HG02642 (cell line): Measurements from ENCODE around the gene NPR3.

ENCODE experiments used
- ATAC-seq: cut with Tn5 transposase; IDR thresholded peaks from one replicate; pipeline ENCODE4 v1.9.1; 2021; ENCODE audit warnings: mild to moderate bottlenecking; ENCODE audit not compliant: unreplicated experiment, poor library complexity

Gene NPR3

DNA sequence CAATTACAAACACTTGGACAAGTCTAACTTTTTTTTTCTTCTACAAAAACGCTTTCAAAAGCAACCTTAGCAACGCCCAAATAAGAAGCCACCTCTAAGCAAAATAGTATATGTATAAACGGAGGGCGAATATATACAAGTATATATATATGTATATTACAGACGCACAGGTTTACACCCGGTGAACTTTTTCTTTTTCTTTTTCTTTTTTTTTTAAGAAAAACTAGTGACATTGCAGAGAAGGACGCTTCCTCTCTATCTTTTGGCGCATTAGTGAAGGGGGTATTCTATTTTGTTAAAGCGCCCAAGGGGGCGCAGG lies 200 bp downstream of the NPR3 start:
- no peak for ATAC-seq

DNA sequence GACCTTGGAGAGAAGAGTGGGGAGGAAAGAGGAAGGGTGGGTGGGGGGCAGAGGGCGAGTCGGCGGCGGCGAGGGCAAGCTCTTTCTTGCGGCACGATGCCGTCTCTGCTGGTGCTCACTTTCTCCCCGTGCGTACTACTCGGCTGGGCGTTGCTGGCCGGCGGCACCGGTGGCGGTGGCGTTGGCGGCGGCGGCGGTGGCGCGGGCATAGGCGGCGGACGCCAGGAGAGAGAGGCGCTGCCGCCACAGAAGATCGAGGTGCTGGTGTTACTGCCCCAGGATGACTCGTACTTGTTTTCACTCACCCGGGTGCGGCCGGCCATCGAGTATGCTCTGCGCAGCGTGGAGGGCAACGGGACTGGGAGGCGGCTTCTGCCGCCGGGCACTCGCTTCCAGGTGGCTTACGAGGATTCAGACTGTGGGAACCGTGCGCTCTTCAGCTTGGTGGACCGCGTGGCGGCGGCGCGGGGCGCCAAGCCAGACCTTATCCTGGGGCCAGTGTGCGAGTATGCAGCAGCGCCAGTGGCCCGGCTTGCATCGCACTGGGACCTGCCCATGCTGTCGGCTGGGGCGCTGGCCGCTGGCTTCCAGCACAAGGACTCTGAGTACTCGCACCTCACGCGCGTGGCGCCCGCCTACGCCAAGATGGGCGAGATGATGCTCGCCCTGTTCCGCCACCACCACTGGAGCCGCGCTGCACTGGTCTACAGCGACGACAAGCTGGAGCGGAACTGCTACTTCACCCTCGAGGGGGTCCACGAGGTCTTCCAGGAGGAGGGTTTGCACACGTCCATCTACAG lies 760 bp downstream of the NPR3 start:
- no peak for ATAC-seq

DNA sequence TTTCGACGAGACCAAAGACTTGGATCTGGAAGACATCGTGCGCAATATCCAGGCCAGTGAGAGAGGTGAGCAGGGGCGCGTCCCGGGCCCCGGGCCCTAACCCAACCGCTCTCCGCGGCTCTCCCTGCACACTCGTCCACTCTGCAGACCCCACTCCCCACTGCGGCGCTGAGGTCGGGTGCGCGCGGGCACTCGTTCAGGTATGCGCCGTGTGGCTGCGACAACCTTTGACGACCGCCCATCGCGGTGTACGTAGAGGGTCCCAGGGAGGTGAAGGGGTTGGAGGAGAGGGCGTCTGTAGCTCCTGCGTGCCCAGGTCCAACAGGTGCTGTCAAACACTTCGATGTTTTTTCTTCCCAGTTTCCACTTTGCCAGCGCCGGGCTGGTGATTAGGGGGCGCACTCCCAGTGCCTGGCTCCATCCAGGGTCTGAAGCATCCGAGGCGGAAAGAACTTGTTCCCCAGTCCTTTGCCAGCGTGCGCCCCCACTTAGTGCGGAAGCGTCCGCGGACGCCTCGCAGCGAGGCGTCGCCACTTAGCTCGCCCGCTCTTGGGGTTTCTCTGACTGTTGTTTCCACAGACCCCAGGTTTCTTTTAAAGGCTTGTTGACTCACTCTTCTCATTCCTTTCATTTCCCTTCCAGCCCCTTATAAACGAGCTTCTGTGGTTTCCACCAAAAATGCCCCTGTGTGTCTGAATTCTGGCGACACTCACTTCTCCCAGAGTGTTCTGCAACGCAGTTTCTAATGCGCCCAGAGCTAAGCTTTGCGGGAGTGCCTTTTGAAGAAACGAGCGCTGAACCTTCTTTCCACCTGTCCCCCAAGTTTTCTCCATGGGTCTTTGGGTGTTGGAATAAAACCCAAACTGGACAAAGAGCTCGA lies 1.6 kb downstream of the NPR3 start:
- ATAC-seq: no peak

DNA sequence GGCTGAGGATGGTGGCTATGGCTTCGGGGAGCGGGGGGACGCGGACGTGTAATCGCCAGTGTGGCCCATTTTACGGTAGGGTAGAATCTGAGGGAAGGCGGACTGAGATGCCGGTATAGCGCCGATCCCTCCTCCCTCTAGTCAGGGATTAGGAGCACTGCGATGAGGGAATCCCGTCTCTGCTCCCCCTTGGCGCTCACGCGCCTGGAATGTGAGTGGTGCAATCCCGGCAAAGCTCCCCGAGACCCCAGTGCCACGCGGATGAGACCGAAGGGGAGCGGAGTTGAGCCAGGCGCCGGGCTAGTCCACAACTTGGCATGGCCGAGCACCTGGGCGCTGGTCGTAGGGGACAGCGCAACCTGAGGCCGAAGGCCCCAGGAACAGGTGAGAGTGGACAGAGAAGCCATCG lies 2.2 kb downstream of the NPR3 start:
- no peak for ATAC-seq

DNA sequence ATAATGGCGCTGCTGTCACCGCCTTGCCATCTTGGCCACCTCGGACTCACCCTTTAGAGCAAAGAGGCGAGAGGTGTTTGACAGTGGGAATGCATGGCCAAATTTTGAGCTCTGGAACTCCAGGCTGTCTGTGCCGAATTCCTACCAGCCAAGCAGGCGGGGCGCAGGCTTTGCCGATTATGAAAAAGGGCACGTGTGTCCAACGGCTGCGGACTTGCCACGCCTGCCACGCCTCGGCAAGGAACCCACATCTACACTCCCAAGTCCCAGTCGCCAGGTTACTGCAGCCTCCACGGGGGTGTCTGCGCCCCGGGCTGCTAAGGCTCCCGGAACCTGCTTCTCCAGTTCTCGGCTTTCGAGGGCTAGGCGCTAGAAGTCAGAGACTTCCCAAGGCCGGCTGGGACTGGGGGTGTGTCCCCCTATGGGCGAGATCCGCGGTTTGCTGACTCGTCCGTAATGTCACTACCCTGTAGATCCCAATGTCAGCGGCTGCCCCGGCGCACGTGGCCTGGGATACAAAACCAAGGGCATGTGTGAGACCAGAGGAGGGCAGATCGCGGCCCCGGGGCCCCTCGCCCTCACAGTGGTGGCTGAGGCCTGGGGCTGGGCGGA lies 2.8 kb downstream of the NPR3 start:
- ATAC-seq: no peak

DNA sequence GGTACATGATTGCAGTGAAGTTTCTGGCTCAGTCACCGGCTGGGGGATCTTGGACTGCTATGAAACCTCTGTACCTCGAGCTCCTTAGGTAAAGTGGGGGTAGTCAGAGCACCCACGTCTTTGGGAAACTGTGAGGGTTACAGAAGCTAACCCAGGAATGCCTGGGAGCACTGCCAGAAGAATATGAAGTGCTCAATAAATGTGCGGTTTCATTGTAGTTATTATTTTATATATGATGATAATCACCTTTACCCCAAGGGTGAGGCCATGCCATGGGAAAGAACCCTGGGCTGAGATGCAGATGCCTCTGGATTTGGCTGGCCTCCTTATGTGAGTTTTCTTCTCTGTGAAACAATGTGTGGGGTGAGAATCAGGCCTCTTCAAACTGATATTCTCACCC lies 3.7 kb downstream of the NPR3 start:
- no peak for ATAC-seq

DNA sequence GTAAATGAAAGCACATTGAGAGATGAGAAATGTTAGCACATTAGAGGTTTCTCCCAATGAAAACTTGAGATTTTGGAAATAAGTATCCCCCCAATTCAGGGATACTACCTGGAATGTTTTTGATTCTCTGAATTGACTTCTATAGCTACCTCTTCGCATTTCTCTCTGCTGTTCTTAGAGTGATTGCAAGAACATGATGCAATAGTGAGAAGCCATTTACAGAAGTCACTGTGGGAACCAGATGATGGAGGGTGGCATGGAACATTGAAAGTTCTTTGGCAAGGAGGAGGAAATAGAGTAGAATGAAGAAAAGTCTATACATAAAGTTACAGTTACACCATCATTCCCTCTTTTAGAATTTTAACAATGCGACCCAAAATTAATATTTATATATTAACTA lies 9.2 kb downstream of the NPR3 start:
- ATAC-seq: no peak

DNA sequence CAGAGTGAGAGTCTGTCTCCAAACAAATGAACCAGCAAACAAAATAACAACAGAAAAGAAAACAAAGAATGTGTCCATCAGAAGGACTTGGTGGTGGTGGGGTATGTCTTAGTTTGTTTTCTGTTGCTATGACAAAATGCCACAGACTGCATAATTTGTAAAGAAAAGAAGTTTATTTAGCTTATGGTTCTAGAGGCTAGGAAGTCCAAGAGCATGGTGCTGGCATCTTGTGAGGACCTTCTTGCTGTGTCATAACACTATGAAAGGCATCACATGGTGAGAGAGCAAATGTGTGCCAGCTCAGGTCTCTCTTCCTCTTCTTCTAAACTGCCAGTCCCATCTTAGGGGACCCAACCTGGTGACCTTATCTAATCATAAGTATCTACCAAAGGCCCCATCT lies 10.5 kb downstream of the NPR3 start:
- no peak for ATAC-seq

DNA sequence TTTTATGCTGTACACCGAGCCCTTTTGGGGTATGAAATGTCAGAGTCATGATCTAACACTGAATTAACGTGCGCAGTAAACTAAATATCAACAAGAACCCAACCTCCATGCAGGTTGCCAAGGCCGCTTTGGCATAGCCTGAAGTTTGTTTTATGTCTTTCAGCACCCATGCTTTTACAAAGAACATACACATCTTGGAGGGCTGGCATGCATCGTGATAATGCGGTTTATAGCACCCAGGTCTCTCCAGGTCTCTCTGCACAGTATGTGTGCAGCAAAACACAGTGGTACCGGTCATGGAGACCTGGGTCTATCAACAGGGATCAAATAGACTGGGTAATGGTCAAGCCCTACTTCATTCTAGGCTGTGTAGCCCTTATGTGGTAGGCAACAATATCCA lies 11.8 kb downstream of the NPR3 start:
- ATAC-seq: no peak

DNA sequence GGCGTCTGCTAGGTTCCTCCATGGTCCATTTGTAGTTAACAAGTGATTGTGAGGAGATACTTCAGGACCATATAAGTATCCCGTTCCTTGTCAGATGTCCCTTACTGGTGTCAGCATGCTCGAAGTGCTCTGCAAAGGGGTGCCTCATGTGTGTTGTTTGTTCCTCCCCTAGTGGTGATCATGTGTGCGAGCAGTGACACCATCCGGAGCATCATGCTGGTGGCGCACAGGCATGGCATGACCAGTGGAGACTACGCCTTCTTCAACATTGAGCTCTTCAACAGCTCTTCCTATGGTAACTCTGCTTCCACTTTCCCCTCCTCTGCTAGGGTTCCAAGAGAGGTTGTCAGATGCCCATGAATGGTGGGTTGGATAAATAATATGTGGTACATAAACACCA lies 13.4 kb downstream of the NPR3 start:
- ATAC-seq: no peak

DNA sequence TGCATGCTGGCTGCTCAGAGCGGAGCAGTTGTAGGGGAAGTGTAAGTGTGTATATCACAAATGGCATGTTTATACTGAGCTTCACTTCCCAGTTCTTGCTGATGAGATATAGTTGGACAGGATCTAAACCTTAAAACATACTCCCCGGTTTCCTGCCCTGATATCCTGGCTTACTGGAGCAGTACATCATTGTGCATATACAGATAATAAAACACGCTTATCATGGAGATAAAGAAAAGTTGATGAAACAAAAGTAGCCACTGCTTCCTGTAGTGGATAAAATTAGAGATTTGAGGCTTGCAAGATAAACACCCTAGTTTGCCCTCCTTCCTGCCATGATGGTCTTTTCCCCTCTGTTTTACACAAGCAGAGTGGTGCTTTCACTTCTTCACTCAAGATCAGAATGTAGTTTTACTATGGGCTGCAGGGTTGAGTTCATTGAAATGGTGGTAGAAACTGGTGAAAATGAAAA lies 15.0 kb downstream of the NPR3 start:
- no peak for ATAC-seq

DNA sequence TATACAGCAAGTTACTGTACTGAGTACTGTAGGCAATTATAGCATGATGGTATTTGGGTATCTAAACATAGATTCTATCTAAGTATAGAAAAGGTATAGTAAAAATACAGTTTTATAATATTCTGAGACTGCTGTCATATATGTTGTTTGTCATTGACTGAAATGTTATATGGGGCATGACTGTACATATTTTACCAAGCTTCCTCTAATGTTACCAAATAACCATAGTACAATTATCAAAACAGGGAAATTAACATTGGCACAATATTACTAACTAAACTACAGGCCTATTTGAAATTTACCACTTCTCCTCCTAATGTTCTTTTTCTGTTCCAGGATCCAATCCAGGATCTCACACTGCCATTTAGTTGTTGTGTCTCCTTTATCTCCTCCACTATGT lies 18.5 kb downstream of the NPR3 start:
- no peak for ATAC-seq

DNA sequence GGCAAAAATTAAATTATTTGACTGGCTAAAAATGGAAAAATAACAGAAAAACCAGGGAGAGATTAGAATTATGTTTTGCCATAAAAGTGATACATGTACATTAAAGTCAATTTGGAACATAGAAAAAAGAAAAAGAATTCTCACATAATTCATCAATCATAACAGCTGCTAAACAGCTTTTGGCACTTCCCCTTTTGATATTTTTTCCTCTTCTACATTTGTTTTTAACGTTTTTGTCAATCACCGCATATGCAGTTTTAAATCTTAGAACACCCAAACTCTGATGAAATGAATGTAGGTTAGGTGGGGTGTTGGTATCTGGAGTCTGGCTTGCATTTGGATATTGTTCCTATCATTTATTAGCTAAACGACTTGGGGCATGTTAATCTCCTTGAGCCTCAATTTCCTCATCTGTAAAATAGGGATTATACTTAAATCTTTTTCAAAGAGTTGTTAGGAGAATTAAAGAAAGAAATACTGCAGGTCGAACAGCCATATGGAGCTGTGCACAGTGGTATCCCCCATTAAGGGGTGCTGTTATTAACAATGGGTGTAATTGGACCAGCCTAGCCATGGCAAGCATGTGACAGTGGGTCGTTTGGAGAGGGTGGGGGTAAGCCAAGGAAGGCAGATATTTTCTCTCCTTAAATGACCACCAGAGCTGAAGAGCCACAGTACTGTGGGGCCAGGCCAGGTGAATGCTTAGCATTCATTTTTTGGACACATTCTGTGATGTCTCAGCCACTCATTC lies 22.6 kb downstream of the NPR3 start:
- ATAC-seq: no peak

DNA sequence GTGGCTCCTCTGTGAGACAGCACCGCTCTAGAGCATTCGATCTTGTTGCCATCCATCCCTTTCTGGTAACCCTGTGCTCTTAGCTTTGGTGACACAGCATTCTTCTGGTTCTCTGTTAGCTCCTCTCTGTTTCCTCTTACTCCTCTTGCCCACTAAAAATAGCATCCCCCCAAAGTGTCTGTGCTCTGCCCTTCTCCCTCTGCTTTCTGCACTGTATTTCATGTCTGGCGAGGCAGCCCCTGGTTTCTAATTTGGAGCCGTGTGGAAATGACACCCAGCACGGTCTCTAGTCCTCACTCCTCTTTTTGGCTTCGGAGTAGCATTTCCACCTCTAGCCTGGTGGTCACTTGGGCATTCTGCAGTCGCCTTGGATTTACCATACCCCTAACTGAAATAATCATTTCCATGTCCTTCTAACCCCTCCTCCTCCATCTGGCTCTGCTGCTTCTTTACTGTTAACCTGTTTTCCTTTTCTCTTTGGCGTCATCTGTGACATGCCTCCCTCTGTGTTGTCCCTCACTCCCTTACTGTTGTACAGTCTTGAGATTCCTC lies 23.8 kb downstream of the NPR3 start:
- ATAC-seq: no peak

DNA sequence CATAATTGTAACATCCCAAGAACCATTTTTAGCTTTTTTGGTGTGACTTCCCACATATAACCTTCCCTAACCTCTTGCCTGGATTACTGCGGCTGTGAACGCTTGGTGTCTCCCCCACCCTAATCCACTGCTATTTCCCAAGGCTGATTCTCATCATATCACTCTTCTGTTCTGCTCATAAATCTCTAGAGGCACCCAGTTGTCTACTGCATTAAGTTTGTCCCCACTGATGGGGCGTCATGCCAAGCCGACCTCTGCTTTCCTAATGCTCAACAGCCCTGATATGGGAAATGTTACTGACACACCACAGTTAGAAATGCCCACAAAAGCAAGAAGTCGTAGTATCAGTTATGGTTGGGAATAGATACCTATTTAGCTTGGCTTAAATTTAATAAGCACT lies 24.4 kb downstream of the NPR3 start:
- no peak for ATAC-seq

DNA sequence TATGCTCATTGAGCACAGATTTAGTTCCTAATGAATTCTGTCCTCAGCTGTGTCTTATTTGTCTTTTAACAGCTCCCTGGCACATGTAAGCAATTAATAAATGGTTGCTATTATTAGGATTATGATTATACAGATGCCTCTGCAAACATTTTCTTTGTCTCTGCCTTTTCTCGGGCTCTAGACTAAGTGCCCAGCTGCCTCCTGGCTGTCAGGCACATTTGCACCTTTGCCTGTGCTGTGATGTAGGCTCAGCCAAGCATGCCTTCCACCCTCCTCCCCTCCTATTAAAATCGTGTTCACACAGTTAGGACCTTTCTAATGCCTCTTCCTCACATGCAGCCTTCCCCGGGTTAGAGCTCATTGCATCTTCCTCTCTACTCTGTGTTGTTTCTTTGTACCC lies 25.7 kb downstream of the NPR3 start:
- ATAC-seq: no peak

DNA sequence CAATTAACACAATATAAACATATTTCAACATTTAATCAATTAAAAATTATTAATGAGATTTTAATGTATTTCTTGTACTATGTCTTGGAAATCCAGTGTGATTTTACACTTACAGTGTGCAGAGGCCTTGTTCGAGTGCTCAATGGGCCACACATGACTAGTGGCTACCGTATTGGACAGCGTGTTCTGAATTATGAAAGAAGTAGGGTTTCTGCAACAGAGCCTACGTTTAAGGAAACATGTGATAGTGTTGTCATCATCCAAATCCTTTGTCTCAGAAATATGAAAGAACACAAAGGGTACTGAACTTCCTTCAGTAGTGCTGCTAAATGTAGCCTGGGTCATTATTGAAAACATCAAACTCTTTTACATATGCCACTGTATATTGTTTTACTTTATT lies 29.5 kb downstream of the NPR3 start:
- no peak for ATAC-seq

DNA sequence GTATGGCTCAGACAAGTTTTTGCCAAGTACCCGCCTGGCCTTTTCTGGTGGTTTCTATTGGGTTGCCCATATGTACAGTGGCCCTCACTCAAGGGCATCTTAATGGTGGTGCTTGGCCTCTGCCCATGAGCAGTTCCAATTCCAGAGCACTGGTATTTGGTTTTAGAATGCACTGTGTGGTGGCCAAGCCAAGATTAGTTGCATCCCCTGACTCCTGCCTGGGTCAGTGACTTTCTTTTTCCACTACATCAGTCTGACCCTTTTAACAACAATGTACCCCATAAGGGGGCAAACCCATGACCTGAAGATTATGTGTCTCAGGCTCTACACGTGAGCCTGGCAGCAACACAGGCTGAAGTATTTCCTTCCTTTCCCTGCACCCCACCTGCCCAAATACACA lies 34.2 kb downstream of the NPR3 start:
- no peak for ATAC-seq

DNA sequence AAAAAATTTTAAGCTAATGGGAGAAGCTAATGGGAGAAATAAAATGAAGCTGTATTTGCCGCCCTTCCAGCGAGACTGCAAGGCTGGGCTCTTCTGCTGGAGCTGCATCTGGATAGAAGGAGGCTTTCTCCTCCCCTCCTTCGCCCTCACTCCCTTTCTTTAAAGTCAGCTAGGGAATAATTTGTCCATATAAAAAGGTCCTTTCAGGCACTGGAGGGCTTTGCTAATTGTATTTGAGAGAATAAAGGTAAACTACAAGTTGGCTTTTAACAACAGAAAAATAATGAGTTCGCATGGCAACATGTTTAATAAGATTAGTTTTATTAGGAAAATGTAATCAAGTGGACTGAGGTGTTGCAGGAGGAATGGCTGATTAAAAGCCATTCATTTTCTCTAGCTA lies 41.3 kb downstream of the NPR3 start:
- ATAC-seq: no peak

DNA sequence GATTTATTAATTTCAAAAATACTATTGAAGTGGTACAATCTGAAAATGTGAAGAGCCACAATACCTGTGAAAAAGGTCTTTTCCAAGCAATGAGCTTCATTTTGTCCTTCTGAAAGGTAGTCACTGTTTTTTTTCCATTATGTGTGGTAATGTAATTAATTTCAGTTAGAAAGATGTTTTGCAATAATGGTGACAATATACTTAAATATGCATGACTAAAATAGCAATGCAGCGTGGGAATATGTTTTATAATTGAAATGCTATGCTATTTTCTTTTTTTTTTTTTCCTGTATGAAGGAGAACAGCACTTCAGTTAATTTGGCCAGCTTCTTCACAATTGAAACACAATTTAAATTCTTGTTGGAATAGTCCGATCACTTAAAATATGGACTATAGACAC lies 41.9 kb downstream of the NPR3 start:
- no peak for ATAC-seq
